Measurements from ENCODE around the gene PMPCA. TPM values are rescaled to one million over a fixed set of nuclear protein-coding genes. Genes with fewer than 3 reads are reported as not detected.

The PMPCA gene
- total RNA-seq, 1 experiment from 2014 or later, result 103 TPM

DNA sequence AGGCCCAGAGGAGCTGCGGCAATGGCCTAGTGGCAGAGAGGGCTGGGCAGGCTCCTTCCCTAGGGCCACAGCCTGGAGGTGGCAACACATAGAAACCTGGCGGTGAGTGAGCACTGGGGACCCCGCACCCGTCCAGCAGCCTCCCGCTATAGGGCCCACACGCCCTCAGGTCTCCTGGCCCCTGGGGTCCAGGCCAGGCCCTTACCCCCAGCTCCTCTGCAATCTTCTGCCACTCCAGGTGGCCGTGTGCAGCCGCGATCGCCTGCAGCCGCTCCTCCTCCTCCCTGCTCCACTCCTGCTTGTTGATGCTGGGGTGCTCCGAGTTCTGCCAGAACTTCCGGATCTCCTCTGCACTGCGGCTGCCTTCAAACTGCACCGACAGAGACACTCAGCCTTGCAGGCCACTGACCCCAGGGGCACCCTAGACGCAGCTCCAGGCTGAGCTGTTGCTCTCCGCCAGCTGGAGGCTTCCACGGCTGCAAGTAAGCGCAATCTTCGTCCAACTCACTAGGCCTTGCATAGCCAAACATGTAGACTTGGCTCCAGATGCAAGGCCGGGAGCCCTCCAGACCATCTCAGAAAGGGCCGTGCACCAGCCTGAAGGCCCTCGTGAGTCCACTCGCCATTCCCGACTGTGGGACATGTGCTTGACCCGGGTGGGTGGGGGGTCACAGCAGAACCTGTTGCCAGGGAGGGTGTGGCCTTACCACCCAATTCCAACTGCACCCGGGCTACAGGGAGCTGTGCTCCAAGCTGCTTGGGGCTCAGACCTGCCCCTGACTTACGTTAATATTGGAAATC, 18.5 kb upstream of the PMPCA start (continued):
- TF ChIP-seq, protein P1, sequence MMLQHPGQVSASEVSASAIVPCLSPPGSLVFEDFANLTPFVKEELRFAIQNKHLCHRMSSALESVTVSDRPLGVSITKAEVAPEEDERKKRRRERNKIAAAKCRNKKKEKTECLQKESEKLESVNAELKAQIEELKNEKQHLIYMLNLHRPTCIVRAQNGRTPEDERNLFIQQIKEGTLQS (CRISPR knock-in tag; conservative IDR thresholded peaks at IDR 0.05), result no peak

DNA sequence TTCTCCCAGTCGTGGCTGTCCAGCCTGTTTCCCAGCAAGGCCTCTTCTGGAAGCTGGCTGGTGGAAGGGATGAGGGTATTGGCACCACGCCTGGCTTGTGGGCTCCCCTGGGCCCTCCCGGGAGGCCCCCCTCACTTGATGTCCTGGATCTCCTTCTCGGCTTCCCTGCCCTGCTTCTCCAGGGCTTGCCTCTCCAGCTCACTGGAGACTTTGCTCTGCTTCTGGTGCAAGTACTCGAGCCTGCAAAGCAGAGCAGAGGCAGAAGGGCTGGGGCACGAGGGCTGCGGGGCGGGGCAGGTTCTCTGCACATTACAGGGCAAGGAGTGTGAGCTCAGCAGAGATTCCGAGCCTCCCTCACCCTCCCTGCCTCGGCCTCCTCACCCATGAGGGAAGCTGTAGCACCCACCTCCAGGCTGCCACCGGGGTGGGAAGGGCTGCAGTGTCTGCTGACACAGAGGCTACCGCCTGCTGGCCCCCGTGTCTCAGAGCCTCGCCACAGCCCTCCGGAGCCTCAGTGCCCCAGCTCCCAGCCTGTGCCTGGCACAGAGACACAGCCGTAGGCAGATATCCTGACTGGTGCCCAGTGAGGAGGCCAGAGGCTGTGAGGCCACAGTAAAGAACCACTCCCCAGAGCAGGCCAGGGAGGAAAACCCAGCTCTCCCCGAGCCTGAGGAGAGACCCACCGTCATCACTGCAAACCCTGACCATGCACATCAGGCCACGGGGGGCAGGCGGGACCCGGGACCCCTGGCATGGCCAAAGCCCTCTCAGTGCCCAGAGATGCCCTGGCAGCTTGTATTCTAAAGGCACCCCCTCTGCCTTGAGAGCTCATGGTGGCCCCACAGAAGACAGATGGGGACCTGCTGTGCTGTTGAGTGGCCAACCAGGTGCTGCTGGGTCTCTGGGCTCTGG, 17.7 kb upstream of the PMPCA start:
- Mint-ChIP-seq H3K27me3 (ENCODE audit: low read depth) (no peaks in the 10 kb centered on the region), H3K27ac (no peak overlapping the region), H3K4me3 (no peak overlapping the region), H3K4me1 (no peaks in the 10 kb centered on the region), H3K36me3 (peaks cover 44% of the 10 kb centered on the region), H3K9me3 (no peaks in the 10 kb centered on the region)
- POLR2A ChIA-PET, result no interaction called here
- DNase-seq (ENCODE audit: low spot score), result no peak
- CTCF ChIA-PET, result no interaction called here
- TF ChIP-seq FOXP1 (CRISPR knock-in tag; IDR thresholded peaks at IDR 0.05; ENCODE audit: borderline replicate concordance) (no peak), ZNF263 (CRISPR knock-in tag; IDR thresholded peaks at IDR 0.05; ENCODE audit: low read depth) (no peak), NFYB (CRISPR knock-in tag; conservative IDR thresholded peaks at IDR 0.05; ENCODE audit: low read depth) (no peak), IRF2 (CRISPR knock-in tag; IDR thresholded peaks at IDR 0.05; ENCODE audit: borderline replicate concordance, low read depth) (no peak), ZNF317 (CRISPR knock-in tag; IDR thresholded peaks at IDR 0.05; ENCODE audit: borderline replicate concordance, low read depth) (no peak), ZBTB21 (CRISPR knock-in tag; IDR thresholded peaks at IDR 0.05; ENCODE audit: borderline replicate concordance) (no peak)
- TF ChIP-seq, protein P2, sequence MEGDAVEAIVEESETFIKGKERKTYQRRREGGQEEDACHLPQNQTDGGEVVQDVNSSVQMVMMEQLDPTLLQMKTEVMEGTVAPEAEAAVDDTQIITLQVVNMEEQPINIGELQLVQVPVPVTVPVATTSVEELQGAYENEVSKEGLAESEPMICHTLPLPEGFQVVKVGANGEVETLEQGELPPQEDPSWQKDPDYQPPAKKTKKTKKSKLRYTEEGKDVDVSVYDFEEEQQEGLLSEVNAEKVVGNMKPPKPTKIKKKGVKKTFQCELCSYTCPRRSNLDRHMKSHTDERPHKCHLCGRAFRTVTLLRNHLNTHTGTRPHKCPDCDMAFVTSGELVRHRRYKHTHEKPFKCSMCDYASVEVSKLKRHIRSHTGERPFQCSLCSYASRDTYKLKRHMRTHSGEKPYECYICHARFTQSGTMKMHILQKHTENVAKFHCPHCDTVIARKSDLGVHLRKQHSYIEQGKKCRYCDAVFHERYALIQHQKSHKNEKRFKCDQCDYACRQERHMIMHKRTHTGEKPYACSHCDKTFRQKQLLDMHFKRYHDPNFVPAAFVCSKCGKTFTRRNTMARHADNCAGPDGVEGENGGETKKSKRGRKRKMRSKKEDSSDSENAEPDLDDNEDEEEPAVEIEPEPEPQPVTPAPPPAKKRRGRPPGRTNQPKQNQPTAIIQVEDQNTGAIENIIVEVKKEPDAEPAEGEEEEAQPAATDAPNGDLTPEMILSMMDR (IDR thresholded peaks at IDR 0.05), result no peak
- no peak for ATAC-seq

DNA sequence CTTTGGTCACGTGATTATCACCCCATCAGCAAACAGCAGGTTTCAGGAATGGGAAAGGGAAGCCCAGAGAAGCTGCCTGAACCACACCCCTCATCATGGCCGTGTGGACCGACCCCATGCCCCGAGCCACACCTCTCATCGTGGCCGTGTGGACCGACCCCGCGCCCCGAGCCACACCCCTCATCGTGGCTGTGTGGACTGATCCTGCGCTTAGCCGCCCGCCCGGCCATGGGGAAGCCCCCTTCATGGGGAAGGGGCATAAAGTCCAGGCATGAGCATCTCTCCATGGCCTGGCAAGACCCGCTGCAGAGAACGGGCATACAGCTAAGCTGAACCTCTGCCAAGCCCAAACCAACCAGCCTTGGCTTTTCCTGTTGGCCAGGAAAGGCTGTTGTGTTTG, 16.9 kb upstream of the PMPCA start:
- ChIA-PET POLR2A (no interaction called here), CTCF (no interaction called here)
- peaks cover under 1% of the 10 kb centered on the region; the same call in 1 of the 2 replicates for H3K4me1 Mint-ChIP-seq
- no peaks in the 10 kb centered on the region for H3K27me3 Mint-ChIP-seq (ENCODE audit: low read depth)
- H3K4me3 Mint-ChIP-seq, result no peak overlapping the region
- ATAC-seq (no peak), DNase-seq (ENCODE audit: low spot score) (no peak)
- H3K36me3 Mint-ChIP-seq, result peaks cover 42% of the 10 kb centered on the region
- H3K27ac Mint-ChIP-seq, result no peak overlapping the region
- no peaks in the 10 kb centered on the region for H3K9me3 Mint-ChIP-seq
- no peak for TF ChIP-seq TEAD4 (CRISPR knock-in tag; IDR thresholded peaks at IDR 0.05)
- TF ChIP-seq CBFB (CRISPR knock-in tag; IDR thresholded peaks at IDR 0.05; ENCODE audit: low read depth), result no peak
- TF ChIP-seq CREB1 (CRISPR knock-in tag; IDR thresholded peaks at IDR 0.05), result no peak
- TF ChIP-seq ATF1 (CRISPR knock-in tag; IDR thresholded peaks at IDR 0.05), result no peak
- TF ChIP-seq, protein P3, sequence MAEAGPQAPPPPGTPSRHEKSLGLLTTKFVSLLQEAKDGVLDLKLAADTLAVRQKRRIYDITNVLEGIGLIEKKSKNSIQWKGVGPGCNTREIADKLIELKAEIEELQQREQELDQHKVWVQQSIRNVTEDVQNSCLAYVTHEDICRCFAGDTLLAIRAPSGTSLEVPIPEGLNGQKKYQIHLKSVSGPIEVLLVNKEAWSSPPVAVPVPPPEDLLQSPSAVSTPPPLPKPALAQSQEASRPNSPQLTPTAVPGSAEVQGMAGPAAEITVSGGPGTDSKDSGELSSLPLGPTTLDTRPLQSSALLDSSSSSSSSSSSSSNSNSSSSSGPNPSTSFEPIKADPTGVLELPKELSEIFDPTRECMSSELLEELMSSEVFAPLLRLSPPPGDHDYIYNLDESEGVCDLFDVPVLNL (CRISPR knock-in tag; IDR thresholded peaks at IDR 0.05; ENCODE audit: borderline replicate concordance, low read depth), result no peak
- no peak for TF ChIP-seq HMGA2 (CRISPR knock-in tag; IDR thresholded peaks at IDR 0.05)
- TF ChIP-seq ZBTB21 (CRISPR knock-in tag; IDR thresholded peaks at IDR 0.05; ENCODE audit: borderline replicate concordance), result no peak
- TF ChIP-seq EMX1 (CRISPR knock-in tag; IDR thresholded peaks at IDR 0.05), result no peak
- TF ChIP-seq, protein P4, sequence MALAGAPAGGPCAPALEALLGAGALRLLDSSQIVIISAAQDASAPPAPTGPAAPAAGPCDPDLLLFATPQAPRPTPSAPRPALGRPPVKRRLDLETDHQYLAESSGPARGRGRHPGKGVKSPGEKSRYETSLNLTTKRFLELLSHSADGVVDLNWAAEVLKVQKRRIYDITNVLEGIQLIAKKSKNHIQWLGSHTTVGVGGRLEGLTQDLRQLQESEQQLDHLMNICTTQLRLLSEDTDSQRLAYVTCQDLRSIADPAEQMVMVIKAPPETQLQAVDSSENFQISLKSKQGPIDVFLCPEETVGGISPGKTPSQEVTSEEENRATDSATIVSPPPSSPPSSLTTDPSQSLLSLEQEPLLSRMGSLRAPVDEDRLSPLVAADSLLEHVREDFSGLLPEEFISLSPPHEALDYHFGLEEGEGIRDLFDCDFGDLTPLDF (CRISPR knock-in tag; IDR thresholded peaks at IDR 0.05), result no peak
- no peak for TF ChIP-seq MYBL2 (CRISPR knock-in tag; IDR thresholded peaks at IDR 0.05)
- TF ChIP-seq NR3C1 (CRISPR knock-in tag; conservative IDR thresholded peaks at IDR 0.05; ENCODE audit: low read depth), result no peak
- TF ChIP-seq, protein P5, sequence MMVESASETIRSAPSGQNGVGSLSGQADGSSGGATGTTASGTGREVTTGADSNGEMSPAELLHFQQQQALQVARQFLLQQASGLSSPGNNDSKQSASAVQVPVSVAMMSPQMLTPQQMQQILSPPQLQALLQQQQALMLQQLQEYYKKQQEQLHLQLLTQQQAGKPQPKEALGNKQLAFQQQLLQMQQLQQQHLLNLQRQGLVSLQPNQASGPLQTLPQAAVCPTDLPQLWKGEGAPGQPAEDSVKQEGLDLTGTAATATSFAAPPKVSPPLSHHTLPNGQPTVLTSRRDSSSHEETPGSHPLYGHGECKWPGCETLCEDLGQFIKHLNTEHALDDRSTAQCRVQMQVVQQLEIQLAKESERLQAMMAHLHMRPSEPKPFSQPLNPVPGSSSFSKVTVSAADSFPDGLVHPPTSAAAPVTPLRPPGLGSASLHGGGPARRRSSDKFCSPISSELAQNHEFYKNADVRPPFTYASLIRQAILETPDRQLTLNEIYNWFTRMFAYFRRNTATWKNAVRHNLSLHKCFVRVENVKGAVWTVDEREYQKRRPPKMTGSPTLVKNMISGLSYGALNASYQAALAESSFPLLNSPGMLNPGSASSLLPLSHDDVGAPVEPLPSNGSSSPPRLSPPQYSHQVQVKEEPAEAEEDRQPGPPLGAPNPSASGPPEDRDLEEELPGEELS (CRISPR knock-in tag; IDR thresholded peaks at IDR 0.05), result no peak
- TF ChIP-seq, protein P6, sequence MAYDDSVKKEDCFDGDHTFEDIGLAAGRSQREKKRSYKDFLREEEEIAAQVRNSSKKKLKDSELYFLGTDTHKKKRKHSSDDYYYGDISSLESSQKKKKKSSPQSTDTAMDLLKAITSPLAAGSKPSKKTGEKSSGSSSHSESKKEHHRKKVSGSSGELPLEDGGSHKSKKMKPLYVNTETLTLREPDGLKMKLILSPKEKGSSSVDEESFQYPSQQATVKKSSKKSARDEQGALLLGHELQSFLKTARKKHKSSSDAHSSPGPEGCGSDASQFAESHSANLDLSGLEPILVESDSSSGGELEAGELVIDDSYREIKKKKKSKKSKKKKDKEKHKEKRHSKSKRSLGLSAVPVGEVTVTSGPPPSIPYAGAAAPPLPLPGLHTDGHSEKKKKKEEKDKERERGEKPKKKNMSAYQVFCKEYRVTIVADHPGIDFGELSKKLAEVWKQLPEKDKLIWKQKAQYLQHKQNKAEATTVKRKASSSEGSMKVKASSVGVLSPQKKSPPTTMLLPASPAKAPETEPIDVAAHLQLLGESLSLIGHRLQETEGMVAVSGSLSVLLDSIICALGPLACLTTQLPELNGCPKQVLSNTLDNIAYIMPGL (CRISPR knock-in tag; IDR thresholded peaks at IDR 0.05), result no peak
- no peak for TF ChIP-seq IRF2 (CRISPR knock-in tag; IDR thresholded peaks at IDR 0.05; ENCODE audit: borderline replicate concordance, low read depth)
